ENCODE results near the gene NARF.

DNA sequence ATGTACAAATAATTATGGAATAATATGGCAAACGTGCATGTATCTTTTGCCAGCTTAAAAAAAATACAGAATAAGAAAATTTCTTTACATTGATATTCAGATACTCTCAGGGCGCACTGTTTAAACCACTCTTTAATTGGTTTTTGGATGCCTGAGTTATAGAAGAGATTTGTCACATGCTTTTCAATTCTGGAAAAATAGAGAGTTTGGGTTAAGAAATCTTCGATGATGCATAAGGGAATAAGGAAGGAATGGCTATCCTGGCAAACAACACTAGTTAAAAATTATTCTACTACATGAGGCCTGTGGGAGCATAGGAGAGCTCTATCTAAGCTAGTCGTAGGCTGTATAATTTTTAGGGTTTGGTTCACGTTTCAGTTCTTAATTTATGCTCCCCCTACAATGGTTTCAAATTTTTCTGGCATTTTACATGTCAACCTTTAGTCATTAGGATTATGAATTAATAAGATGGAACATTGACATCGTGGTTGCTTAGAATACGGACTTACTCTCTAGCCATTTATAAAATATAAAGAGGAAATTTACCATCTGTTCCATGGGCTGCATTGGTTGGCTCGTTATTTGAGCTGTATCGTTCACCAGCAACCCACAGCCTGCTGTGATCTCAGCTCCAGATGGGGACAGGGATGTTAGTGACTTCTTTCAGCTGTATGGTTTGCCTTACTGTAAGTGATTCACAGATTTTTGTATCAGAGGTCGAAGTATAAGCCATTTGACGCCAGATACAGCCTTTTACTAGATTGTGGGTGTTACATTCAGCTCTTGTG lies 15.9 kb downstream of the NARF start:
- TF ChIP-seq, protein P1, sequence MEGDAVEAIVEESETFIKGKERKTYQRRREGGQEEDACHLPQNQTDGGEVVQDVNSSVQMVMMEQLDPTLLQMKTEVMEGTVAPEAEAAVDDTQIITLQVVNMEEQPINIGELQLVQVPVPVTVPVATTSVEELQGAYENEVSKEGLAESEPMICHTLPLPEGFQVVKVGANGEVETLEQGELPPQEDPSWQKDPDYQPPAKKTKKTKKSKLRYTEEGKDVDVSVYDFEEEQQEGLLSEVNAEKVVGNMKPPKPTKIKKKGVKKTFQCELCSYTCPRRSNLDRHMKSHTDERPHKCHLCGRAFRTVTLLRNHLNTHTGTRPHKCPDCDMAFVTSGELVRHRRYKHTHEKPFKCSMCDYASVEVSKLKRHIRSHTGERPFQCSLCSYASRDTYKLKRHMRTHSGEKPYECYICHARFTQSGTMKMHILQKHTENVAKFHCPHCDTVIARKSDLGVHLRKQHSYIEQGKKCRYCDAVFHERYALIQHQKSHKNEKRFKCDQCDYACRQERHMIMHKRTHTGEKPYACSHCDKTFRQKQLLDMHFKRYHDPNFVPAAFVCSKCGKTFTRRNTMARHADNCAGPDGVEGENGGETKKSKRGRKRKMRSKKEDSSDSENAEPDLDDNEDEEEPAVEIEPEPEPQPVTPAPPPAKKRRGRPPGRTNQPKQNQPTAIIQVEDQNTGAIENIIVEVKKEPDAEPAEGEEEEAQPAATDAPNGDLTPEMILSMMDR (conservative IDR thresholded peaks at IDR 0.05; ENCODE audit: low read depth, low read length) = no peak
- no peak for TF ChIP-seq EZH2 (IDR thresholded peaks at IDR 0.05; ENCODE audit: low read length, unreplicated experiment)
